HG03520 (cell line): ENCODE results near the gene TTC13.

Source experiments
- ATAC-seq: cut with Tn5 transposase; IDR thresholded peaks from one replicate; pipeline ENCODE4 v1.9.1; 2021; ENCODE audit warnings: mild to moderate bottlenecking, moderate library complexity; ENCODE audit not compliant: unreplicated experiment

The TTC13 gene

GRCh38 chr1:230858236-230858820 lies 120.3 kb downstream of the TTC13 start:
- ATAC-seq = no peak

GRCh38 chr1:230857822-230858221 lies 120.8 kb downstream of the TTC13 start:
- no peak for ATAC-seq

- ATAC-seq = no peak
Observed at GRCh38 chr1:230857077-230857476, 121.6 kb downstream of the TTC13 start.
